CD4-positive, CD25-positive, alpha-beta regulatory T cell (primary cell): ENCODE results near the gene TTLL9. TPM values are rescaled to one million over a fixed set of nuclear protein-coding genes. Genes with fewer than 3 reads are reported as not detected.

Source experiments
- ATAC-seq, 2 donors: fragments of 150-1000 bp; cut with Tn5 transposase; one replicate each; pipeline ENCODE4 v1.10.0; 2021; ENCODE audit warnings: low read depth in 2 of 2, moderate number of reproducible peaks in 2 of 2, moderate library complexity in 1 of 2
- DNase-seq, 3 donors: peaks; one replicate each; pipeline versions ENCODE4 v3.0.0 to v3.0.0-alpha.2; 2012 to 2022; ENCODE audit warnings: mixed read lengths in 1 of 3
- H3K27ac ChIP-seq: one replicate; pipeline ENCODE4 v1.7.0; 2013; ENCODE audit warnings: mild to moderate bottlenecking, low read length; ENCODE audit not compliant: insufficient read depth, poor library complexity, severe bottlenecking
- H3K27me3 ChIP-seq: one replicate; pipeline ENCODE4 v1.7.0; 2013; ENCODE audit warnings: low read length; ENCODE audit not compliant: control insufficient read depth, insufficient read depth
- H3K36me3 ChIP-seq: one replicate; pipeline ENCODE4 v1.7.0; 2013; ENCODE audit warnings: mild to moderate bottlenecking, low read length, moderate library complexity; ENCODE audit not compliant: control insufficient read depth, insufficient read depth
- H3K4me1 ChIP-seq: 2 replicates; pipeline ENCODE4 v1.7.0; 2013; ENCODE audit warnings: mild to moderate bottlenecking, low read length; ENCODE audit not compliant: insufficient read depth, control insufficient read depth, poor library complexity, severe bottlenecking
- H3K4me3 ChIP-seq: one replicate; pipeline ENCODE4 v1.7.0; 2013; ENCODE audit warnings: low read depth, mild to moderate bottlenecking, low read length, moderate library complexity
- H3K9me3 ChIP-seq, 2 experiments: 1 replicate in 1 of 2; 2 replicates in 1 of 2; pipeline ENCODE4 v1.7.0; 2013; ENCODE audit warnings: low read length in 2 of 2, mild to moderate bottlenecking in 1 of 2, moderate library complexity in 1 of 2; ENCODE audit not compliant: control insufficient read depth in 2 of 2
- H3K27ac Mint-ChIP-seq, 3 donors: one replicate each; pipeline ENCODE4 v1.8.0; 2020 to 2022; ENCODE audit warnings: mild to moderate bottlenecking in 3 of 3, mixed read lengths in 3 of 3, moderate library complexity in 2 of 3
- H3K27me3 Mint-ChIP-seq: one replicate; pipeline ENCODE4 v1.8.0; 2022; ENCODE audit warnings: mild to moderate bottlenecking, mixed read lengths
- H3K36me3 Mint-ChIP-seq: one replicate; pipeline ENCODE4 v1.8.0; 2020; ENCODE audit warnings: mixed read lengths
- H3K4me1 Mint-ChIP-seq, 4 donors: one replicate each; pipeline ENCODE4 v1.8.0; 2020 to 2022; ENCODE audit warnings: mixed read lengths in 4 of 4, mild to moderate bottlenecking in 1 of 4
- H3K4me3 Mint-ChIP-seq, 4 donors: one replicate each; pipeline ENCODE4 v1.8.0; 2020 to 2022; ENCODE audit warnings: mild to moderate bottlenecking in 4 of 4, mixed read lengths in 4 of 4, moderate library complexity in 3 of 4
- H3K9me3 Mint-ChIP-seq, 7 donors: one replicate each; pipeline ENCODE4 v1.8.0; 2020 to 2022; ENCODE audit warnings: mixed read lengths in 7 of 7, mild to moderate bottlenecking in 3 of 7, moderate library complexity in 2 of 7
- polyA plus RNA-seq, 4 donors: library from polyadenylated mRNA; unstranded; fragments of 300-500 nt; fragmentation: Illumina TruSeq; gene quantifications; one replicate each; pipeline ENCODE4 v1.2.3, GENCODE V29; 2021
- total RNA-seq: library from RNA; stranded (reverse); gene quantifications from one replicate; pipeline ENCODE4 v1.2.3, GENCODE V29; 2022

The TTLL9 gene
- total and polyA plus RNA-seq, 5 donors from 2014 or later: not detected

GRCh38 chr20:31943052-31943471, 72.6 kb downstream of the TTLL9 start:
- H3K4me3 Mint-ChIP-seq: no peak overlapping the region
- no peak overlapping the region for H3K4me3 ChIP-seq
- no peak overlapping the region for H3K27ac Mint-ChIP-seq
- peaks cover 47% of the 10 kb centered on the region for H3K36me3 ChIP-seq
- H3K27ac ChIP-seq: no peak overlapping the region
- no peaks in the 10 kb centered on the region for H3K9me3 ChIP-seq
- no peak for DNase-seq
- no peaks in the 10 kb centered on the region for H3K27me3 ChIP-seq
- ATAC-seq: no peak
- H3K4me1 ChIP-seq: no peaks in the 10 kb centered on the region
- no peaks in the 10 kb centered on the region for H3K9me3 Mint-ChIP-seq
- H3K27me3 Mint-ChIP-seq: no peaks in the 10 kb centered on the region
- peaks cover 17% of the 10 kb centered on the region for H3K36me3 Mint-ChIP-seq
- H3K4me1 Mint-ChIP-seq: peaks cover 0 to 10% (median 0%) of the 10 kb centered on the region in 4 donors

GRCh38 chr20:31945319-31945718, 74.9 kb downstream of the TTLL9 start:
- H3K4me1 Mint-ChIP-seq: peaks cover 0 to 23% (median 13%) of the 10 kb centered on the region in 4 donors
- ATAC-seq (no peak), DNase-seq (no peak)
- H3K36me3 Mint-ChIP-seq: peaks cover 36% of the 10 kb centered on the region
- H3K27ac Mint-ChIP-seq: no peak overlapping the region
- no peaks in the 10 kb centered on the region for H3K27me3 ChIP-seq
- no peaks in the 10 kb centered on the region for H3K9me3 ChIP-seq
- peaks cover 5% of the 10 kb centered on the region for H3K4me1 ChIP-seq
- peaks cover 66% of the 10 kb centered on the region for H3K36me3 ChIP-seq
- no peak overlapping the region for H3K4me3 ChIP-seq
- H3K4me3 Mint-ChIP-seq: no peak overlapping the region
- H3K27me3 Mint-ChIP-seq: no peaks in the 10 kb centered on the region
- H3K9me3 Mint-ChIP-seq: no peaks in the 10 kb centered on the region
- no peak overlapping the region for H3K27ac ChIP-seq

- ATAC-seq (no peak), DNase-seq (no peak)
- Mint-ChIP-seq H3K4me3 (no peak overlapping the region), H3K36me3 (peaks cover 32% of the 10 kb centered on the region), H3K4me1 (peaks cover 0 to 23% (median 16%) of the 10 kb centered on the region in 4 donors), H3K27me3 (no peaks in the 10 kb centered on the region), H3K9me3 (no peaks in the 10 kb centered on the region), H3K27ac (no peak overlapping the region)
- Histone ChIP-seq H3K4me3 (no peak overlapping the region), H3K4me1 (peaks cover 10% of the 10 kb centered on the region), H3K36me3 (peaks cover 66% of the 10 kb centered on the region), H3K27me3 (no peaks in the 10 kb centered on the region), H3K9me3 (no peaks in the 10 kb centered on the region), H3K27ac (no peak overlapping the region)
Measured at GRCh38 chr20:31945785-31946184, 75.4 kb downstream of the TTLL9 start.

GRCh38 chr20:31948008-31948407, 77.6 kb downstream of the TTLL9 start:
- ATAC-seq: no peak
- Histone ChIP-seq H3K36me3 (peaks cover 66% of the 10 kb centered on the region), H3K4me1 (peaks cover 20% of the 10 kb centered on the region), H3K27ac (no peak overlapping the region), H3K4me3 (no peak overlapping the region), H3K9me3 (no peaks in the 10 kb centered on the region), H3K27me3 (no peaks in the 10 kb centered on the region)
- Mint-ChIP-seq H3K9me3 (peaks cover 0 to 1% (median 0%) of the 10 kb centered on the region in 7 donors), H3K4me3 (peak overlapping the region in 1 of 4 donors; percentile 90), H3K36me3 (peaks cover 32% of the 10 kb centered on the region), H3K27ac (no peak overlapping the region), H3K27me3 (peaks cover 4% of the 10 kb centered on the region), H3K4me1 (peaks cover 0 to 35% (median 30%) of the 10 kb centered on the region in 4 donors)
- peak in 1 of 3 donors; percentile 14 for DNase-seq

- Histone ChIP-seq H3K27me3 (no peaks in the 10 kb centered on the region), H3K4me3 (peak overlapping the region; percentile 88), H3K9me3 (no peaks in the 10 kb centered on the region), H3K27ac (no peak overlapping the region), H3K4me1 (peaks cover 20% of the 10 kb centered on the region), H3K36me3 (peaks cover 48% of the 10 kb centered on the region)
- peak overlapping the region in 1 of 3 donors; percentile 96 for H3K27ac Mint-ChIP-seq
- peaks cover 0 to 1% (median 0%) of the 10 kb centered on the region in 7 donors for H3K9me3 Mint-ChIP-seq
- DNase-seq (no peak), ATAC-seq (no peak)
- peaks cover 12% of the 10 kb centered on the region for H3K27me3 Mint-ChIP-seq
- peaks cover 25% of the 10 kb centered on the region for H3K36me3 Mint-ChIP-seq
- peaks cover 0 to 35% (median 28%) of the 10 kb centered on the region in 4 donors for H3K4me1 Mint-ChIP-seq
- H3K4me3 Mint-ChIP-seq: peak overlapping the region; percentile 23 to 99 (median 94)
Measured at GRCh38 chr20:31949877-31950646, 79.6 kb downstream of the TTLL9 start.

- H3K4me3 Mint-ChIP-seq: peak overlapping the region; percentile 90 to 99 (median 96)
- peaks cover 25% of the 10 kb centered on the region for H3K36me3 Mint-ChIP-seq
- peak overlapping the region; percentile 96 to 97 (median 96) for H3K27ac Mint-ChIP-seq
Measured at GRCh38 chr20:31951203-31951529, 80.7 kb downstream of the TTLL9 start.

GRCh38 chr20:31951530-31952453, 81.4 kb downstream of the TTLL9 start, which contains the start of gene PDRG1:
Gene PDRG1, minus strand, starts transcription at chr20:31952046. Its CDS starts 85 bp downstream, at chr20:31951961.
- Histone ChIP-seq H3K36me3 (peaks cover 30% of the 10 kb centered on the region), H3K27ac (peak within 1 kb of the TSS; percentile 63), H3K4me1 (peaks cover 20% of the 10 kb centered on the region), H3K4me3 (peak within 1 kb of the TSS; percentile 88), H3K9me3 (no peaks in the 10 kb centered on the region), H3K27me3 (no peaks in the 10 kb centered on the region)
- peak; percentile 95 for ATAC-seq
- H3K27me3 Mint-ChIP-seq: peaks cover 23% of the 10 kb centered on the region
- peak within 1 kb of the TSS; percentile 96 to 97 (median 96) for H3K27ac Mint-ChIP-seq
- peak within 1 kb of the TSS; percentile 90 to 99 (median 96) for H3K4me3 Mint-ChIP-seq
- peaks cover 25% of the 10 kb centered on the region for H3K36me3 Mint-ChIP-seq
- H3K9me3 Mint-ChIP-seq: peaks cover 0 to 2% (median 0%) of the 10 kb centered on the region in 7 donors
- H3K4me1 Mint-ChIP-seq: peaks cover 0 to 35% (median 25%) of the 10 kb centered on the region in 4 donors
- peak; percentile 92 to 96 (median 96) for DNase-seq

More at GRCh38 chr20:31951203-31951529, 80.7 kb downstream of the TTLL9 start:
- DNase-seq: no peak
- ATAC-seq: no peak
- Mint-ChIP-seq H3K9me3 (peaks cover 0 to 2% (median 0%) of the 10 kb centered on the region in 7 donors), H3K27me3 (peaks cover 18% of the 10 kb centered on the region), H3K4me1 (peaks cover 0 to 35% (median 26%) of the 10 kb centered on the region in 4 donors)
- Histone ChIP-seq H3K27me3 (no peaks in the 10 kb centered on the region), H3K36me3 (peaks cover 36% of the 10 kb centered on the region), H3K4me3 (peak overlapping the region; percentile 88), H3K9me3 (no peaks in the 10 kb centered on the region), H3K27ac (peak overlapping the region; percentile 63), H3K4me1 (peaks cover 20% of the 10 kb centered on the region)
